ENCODE data around the gene C12orf42. TPM values are rescaled to one million over a fixed set of nuclear protein-coding genes. Genes with fewer than 3 reads are reported as not detected.

C12orf42 gene
- total RNA-seq, 1 experiment from 2014 or later, result not detected

DNA sequence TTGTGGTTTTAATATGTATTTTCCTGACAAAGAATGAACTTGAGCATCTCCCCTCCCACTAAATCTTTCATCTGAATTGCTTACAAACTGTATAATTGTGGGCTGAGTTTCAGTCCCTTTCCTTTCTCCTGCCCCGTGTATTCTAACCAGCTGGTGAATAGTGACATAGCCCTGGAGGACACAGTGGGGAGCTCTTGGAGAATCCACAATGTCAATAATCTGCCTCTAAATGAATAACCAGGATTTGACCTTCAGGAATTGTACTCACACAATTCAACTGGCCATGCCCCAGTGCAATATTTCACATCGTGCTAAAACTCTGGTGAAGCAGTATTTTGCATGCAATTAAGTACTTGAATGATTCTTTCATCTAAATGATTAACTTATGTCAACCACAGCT, 177.2 kb downstream of the C12orf42 start (continued):
- TF ChIP-seq, protein P1, sequence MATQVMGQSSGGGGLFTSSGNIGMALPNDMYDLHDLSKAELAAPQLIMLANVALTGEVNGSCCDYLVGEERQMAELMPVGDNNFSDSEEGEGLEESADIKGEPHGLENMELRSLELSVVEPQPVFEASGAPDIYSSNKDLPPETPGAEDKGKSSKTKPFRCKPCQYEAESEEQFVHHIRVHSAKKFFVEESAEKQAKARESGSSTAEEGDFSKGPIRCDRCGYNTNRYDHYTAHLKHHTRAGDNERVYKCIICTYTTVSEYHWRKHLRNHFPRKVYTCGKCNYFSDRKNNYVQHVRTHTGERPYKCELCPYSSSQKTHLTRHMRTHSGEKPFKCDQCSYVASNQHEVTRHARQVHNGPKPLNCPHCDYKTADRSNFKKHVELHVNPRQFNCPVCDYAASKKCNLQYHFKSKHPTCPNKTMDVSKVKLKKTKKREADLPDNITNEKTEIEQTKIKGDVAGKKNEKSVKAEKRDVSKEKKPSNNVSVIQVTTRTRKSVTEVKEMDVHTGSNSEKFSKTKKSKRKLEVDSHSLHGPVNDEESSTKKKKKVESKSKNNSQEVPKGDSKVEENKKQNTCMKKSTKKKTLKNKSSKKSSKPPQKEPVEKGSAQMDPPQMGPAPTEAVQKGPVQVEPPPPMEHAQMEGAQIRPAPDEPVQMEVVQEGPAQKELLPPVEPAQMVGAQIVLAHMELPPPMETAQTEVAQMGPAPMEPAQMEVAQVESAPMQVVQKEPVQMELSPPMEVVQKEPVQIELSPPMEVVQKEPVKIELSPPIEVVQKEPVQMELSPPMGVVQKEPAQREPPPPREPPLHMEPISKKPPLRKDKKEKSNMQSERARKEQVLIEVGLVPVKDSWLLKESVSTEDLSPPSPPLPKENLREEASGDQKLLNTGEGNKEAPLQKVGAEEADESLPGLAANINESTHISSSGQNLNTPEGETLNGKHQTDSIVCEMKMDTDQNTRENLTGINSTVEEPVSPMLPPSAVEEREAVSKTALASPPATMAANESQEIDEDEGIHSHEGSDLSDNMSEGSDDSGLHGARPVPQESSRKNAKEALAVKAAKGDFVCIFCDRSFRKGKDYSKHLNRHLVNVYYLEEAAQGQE (IDR thresholded peaks at IDR 0.05; ENCODE audit: low read depth), result no peak
- TF ChIP-seq SRF (IDR thresholded peaks at IDR 0.05; ENCODE audit: low read depth), result no peak
- no peak for TF ChIP-seq ELF1 (IDR thresholded peaks at IDR 0.05; ENCODE audit: borderline replicate concordance, low read depth)
- TF ChIP-seq POLR2AphosphoS5 (IDR thresholded peaks at IDR 0.05; ENCODE audit: low read depth, low read length), result no peak
- TF ChIP-seq ZNF274 (IDR thresholded peaks at IDR 0.05; ENCODE audit: low read depth, low read length), result no peak

DNA sequence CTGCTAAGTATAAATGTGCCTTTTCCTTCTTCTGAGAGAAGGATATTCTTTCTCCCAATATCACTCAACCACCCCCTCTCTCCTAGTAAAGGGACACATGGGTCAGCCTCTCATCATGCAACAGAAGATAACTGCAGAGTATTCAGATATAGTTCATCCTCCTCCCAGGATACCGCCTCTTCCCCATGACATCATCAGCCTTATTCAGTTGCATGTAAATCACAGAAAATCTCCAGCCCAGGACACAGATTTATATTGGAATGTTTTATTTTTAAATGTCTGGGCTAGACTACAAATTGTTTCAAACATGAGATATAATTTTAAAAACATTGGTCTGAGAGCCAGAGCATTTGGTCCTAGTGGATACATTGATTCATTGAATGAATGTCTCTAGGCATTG, 178.5 kb downstream of the C12orf42 start:
- TF ChIP-seq POLR2AphosphoS5 (IDR thresholded peaks at IDR 0.05; ENCODE audit: low read depth, low read length) (no peak), EZH2 (IDR thresholded peaks at IDR 0.05) (no peak), EGR1 (IDR thresholded peaks at IDR 0.05; ENCODE audit: low read depth) (no peak), CEBPB (IDR thresholded peaks at IDR 0.05; ENCODE audit: low read depth) (no peak), ZFX (IDR thresholded peaks at IDR 0.05) (no peak), YY1 (IDR thresholded peaks at IDR 0.05; ENCODE audit: extremely low read depth, insufficient replicate concordance, low read depth, low read length) (no peak), SP1 (IDR thresholded peaks at IDR 0.05; ENCODE audit: low read depth) (no peak), ELF1 (IDR thresholded peaks at IDR 0.05; ENCODE audit: borderline replicate concordance, low read depth) (no peak), POLR2A (IDR thresholded peaks at IDR 0.05; ENCODE audit: borderline replicate concordance, extremely low read depth, insufficient read depth, insufficient read length) (no peak), TCF7L2 (IDR thresholded peaks at IDR 0.05; ENCODE audit: borderline replicate concordance, extremely low read depth, insufficient read depth, insufficient read length) (no peak)
- TF ChIP-seq, protein P2, sequence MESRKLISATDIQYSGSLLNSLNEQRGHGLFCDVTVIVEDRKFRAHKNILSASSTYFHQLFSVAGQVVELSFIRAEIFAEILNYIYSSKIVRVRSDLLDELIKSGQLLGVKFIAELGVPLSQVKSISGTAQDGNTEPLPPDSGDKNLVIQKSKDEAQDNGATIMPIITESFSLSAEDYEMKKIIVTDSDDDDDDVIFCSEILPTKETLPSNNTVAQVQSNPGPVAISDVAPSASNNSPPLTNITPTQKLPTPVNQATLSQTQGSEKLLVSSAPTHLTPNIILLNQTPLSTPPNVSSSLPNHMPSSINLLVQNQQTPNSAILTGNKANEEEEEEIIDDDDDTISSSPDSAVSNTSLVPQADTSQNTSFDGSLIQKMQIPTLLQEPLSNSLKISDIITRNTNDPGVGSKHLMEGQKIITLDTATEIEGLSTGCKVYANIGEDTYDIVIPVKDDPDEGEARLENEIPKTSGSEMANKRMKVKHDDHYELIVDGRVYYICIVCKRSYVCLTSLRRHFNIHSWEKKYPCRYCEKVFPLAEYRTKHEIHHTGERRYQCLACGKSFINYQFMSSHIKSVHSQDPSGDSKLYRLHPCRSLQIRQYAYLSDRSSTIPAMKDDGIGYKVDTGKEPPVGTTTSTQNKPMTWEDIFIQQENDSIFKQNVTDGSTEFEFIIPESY (IDR thresholded peaks at IDR 0.05; ENCODE audit: extremely low read depth, insufficient replicate concordance, low read length), result no peak
- TF ChIP-seq, protein P3, sequence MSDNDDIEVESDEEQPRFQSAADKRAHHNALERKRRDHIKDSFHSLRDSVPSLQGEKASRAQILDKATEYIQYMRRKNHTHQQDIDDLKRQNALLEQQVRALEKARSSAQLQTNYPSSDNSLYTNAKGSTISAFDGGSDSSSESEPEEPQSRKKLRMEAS (IDR thresholded peaks at IDR 0.05), result no peak
- TF ChIP-seq, protein P1 (IDR thresholded peaks at IDR 0.05; ENCODE audit: low read depth), result no peak
- no peak for ATAC-seq
- H3K4me2 ChIP-seq (ENCODE audit: low read length), result no peak overlapping the region
- H3K9me2 ChIP-seq (ENCODE audit: insufficient read depth), result no peaks in the 10 kb centered on the region
- DNase-seq (ENCODE audit: low read depth, low spot score), result no peak
- no peaks in the 10 kb centered on the region for H3K36me3 ChIP-seq (ENCODE audit: control insufficient read depth in 1 of 2, insufficient read depth in 2 of 2, low read length in 2 of 2)
- H3K9me3 ChIP-seq (ENCODE audit: control insufficient read depth in 1 of 2, insufficient read depth in 1 of 2, low read depth in 1 of 2, low read length in 2 of 2), result no peaks in the 10 kb centered on the region; a peak in 1 of 4 replicates
- no peaks in the 10 kb centered on the region for H3K79me2 ChIP-seq (ENCODE audit: insufficient read depth, low read length)
- H3K27ac ChIP-seq (ENCODE audit: low read depth, low read length), result no peak overlapping the region
- H4K20me1 ChIP-seq (ENCODE audit: insufficient read depth), result no peaks in the 10 kb centered on the region
- ChIA-PET RAD21 (ENCODE audit: low non-redundant PET in 1 of 2, low total read pairs in 2 of 2, uncharacterized antibody in 2 of 2, unreplicated experiment in 2 of 2) (no interaction called here), POLR2A (no interaction called here), CTCF (no interaction called here)
- no peaks in the 10 kb centered on the region for H3K4me1 ChIP-seq (ENCODE audit: control insufficient read depth in 1 of 2, insufficient read depth in 2 of 2, low read length in 2 of 2)
- no peak overlapping the region for H2AFZ ChIP-seq (ENCODE audit: low read depth, low read length, poor library complexity, severe bottlenecking)
- H3K9ac ChIP-seq (ENCODE audit: low read length), result no peak overlapping the region
- no peak overlapping the region for H3K4me3 ChIP-seq (replicated peaks in 1 of 2; ENCODE audit: low read depth in 1 of 2, low read length in 2 of 2)
- BruUV-seq (replicated peaks), result no TSS peak
- H3K27me3 ChIP-seq (ENCODE audit: insufficient read depth, low read length), result peaks cover 19% of the 10 kb centered on the region; the same call in 1 of the 2 replicates
- intact Hi-C loops (cut with micrococcal nuclease), result no loop called here

All from HCT116 (cell line).